Fibroblast of skin of back (primary cell): ENCODE data around the gene PLEKHG4. TPM values are rescaled to one million over a fixed set of nuclear protein-coding genes. Genes with fewer than 3 reads are reported as not detected.

Experiments
- DNase-seq: peaks from one replicate; pipeline ENCODE4 v3.0.0-alpha.2; 2013
- polyA plus RNA-seq, 2 experiments: library from polyadenylated mRNA; unstranded; fragments of 120-200 nt; gene quantifications; one replicate each; pipeline ENCODE4 v1.2.1, GENCODE V29; 2013; ENCODE audit not compliant: insufficient read length in 2 of 2

Gene PLEKHG4
- polyA plus RNA-seq (2013, experiment 1 of 2; ENCODE audit: insufficient read length) = 19.4 TPM
- 12.8 TPM for polyA plus RNA-seq (2013, experiment 2 of 2; ENCODE audit: insufficient read length)

DNA sequence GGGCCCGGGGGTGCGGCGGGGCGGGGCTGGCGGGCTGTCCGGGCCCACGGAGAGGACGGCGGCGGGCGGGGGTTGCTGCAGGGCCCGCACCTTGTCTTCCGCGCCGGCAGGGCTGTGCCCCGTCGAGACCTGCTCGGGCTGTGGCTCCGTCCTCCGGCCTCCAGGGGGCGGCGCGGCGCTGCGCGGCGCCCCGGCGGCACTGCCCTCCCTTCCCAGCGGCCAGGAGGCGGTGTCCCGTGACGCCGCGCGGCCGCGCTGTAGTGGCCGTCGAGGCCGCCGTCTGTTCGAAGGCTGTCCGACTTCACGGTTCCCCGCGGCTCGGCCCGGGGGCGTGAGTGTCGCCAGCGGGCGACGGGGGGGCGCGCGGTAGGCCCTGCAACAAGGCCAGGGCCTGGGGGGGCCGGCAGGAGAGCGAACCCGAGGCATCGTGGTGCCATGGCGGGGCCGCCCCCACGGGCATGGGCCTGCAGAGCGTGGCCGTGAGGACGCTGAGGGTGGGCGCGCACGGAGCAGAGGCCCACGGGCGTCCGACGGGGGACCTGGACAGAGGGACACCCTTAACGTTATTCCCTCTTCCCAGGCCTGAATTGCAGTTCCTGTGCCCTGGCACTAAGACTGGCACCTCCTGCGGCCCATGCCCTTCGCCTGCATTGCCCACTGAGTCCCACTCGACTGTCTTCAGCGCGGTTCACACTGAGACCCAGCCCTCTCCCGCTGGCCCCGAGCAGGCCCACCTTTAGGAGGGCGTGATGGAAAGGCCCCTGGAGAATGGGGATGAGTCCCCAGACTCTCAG is at the start of gene PLEKHG4:
Gene PLEKHG4, plus strand, starts transcription at position 237 of the 794 bp plus-strand sequence. Its CDS starts 513 bp downstream, at position 750.
- DNase-seq = peak; percentile 78

- no peak for DNase-seq
Measured at GRCh38 chr16:67229906-67230808, 49.2 kb upstream of the PLEKHG4 start.

GRCh38 chr16:67230809-67231660 is 48.3 kb upstream of the PLEKHG4 start:
- DNase-seq = no peak

GRCh38 chr16:67233596-67233995 is 45.7 kb upstream of the PLEKHG4 start:
- no peak for DNase-seq

- no peak for DNase-seq
Measured at GRCh38 chr16:67234180-67234597, 45.1 kb upstream of the PLEKHG4 start.

DNA sequence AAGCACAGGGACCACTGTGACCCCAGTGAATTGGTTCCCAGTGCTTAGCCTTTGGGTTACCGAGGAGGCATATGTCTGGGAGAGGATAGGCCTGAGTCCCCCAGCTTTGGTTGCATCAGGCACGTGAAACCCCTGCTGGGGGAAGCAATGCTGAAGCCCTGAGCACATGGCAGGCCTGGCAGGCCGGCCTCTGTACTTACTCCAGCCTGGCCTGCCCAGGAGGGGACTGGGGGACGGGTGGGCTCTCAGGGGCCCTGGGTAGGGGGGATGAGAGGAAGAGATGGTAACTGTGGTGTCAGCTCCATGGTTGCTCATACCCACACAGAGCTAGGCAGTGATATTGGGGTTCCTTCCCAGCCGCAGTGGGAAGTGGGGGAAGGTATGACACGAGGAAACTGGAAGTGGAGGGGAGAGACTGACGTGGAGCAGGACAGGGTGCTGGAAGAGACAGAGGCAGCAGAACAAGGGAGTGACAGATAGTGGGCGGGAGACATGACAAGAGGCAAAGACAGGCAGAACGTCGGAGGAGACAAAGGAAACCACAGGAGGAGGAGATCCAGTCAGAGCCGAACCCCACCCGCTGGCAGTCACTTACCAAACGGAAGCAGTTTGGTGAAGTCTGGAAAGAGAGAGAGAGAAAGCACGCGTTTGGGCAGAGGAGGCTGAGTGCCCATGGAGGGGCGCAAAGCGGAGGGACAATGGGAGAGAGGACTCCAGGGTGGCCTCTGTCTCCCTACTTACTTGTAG is 43.3 kb upstream of the PLEKHG4 start:
- no peak for DNase-seq

DNA sequence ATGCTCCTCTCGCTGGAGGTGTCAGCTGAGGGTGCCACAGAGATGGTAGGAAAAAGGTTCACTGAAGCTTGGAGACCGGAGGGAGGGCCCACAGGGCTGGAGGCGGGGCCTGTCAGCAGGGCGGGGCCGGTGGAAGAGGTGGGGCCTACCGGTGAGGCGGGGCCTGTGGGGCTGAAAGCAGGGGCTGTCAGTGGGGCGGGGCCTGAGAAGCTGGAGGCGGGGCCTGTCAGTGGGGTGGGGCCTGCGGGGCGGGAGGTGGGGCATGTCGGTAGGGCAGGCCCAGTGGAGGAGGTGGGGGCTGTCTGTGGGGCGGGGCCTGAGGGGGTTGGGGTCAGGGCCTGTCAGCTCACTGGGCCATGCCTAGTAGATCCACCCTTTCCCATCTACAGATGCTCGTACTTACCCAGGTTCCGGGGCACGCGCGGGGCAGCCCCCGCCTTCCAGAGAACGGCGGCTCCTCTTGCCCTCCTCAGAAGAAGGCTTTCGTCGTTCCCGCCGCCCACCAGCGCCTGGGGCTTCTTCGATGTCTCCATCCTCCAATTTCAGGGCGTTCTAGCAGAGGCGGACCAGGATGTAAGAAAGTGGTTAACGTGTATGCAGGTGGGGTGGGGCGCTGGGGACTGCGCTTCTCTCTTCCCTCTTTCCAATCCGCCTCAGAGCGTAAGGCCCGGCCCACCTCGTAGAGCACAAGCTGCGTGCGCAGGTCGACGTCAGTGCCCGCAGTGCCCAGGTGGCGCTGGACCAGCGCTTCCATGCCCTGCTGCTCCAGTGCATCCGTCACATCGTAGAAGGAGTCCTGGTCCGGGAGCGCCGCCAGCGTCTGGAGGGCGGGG is 42.6 kb upstream of the PLEKHG4 start:
- peak; percentile 59 for DNase-seq

GRCh38 chr16:67237396-67238277 is 41.7 kb upstream of the PLEKHG4 start:
- no peak for DNase-seq

DNA sequence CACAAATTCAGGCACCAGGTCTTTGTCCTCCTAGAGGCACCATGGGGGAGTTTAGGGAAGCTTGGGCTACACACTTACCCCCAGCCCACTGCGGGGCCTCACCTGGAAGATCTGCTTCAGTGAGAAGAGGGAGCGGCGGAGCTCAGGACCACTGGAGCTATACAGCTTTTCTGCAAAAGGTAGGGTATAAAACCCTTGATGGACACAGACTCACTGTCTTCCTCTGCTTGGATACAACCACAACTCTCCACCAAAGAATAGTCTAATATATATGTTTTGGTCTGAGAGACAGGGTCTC is 41.1 kb upstream of the PLEKHG4 start:
- no peak for DNase-seq

- no peak for DNase-seq
Measured at GRCh38 chr16:67238806-67239470, 40.4 kb upstream of the PLEKHG4 start.

DNA sequence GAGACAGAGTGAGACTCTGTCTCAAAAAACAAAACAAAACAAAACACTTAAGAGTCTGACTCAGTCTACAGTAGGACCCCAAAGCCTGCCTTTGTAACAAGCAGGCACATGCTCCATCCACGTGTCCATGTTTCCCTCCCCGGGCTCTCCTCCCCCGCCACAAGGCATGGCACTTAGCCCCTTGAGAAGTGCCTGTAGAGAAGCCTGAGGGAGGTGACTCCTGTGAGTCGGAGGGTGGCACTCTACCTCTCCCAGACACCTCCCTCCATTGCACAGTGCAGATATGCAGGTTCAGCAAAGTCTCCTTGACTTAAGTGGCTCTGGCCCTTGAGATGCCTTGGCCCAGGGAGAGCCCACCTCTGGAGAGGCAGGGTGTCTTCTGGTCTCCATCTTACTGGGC is 38.8 kb upstream of the PLEKHG4 start:
- DNase-seq = peak; percentile 87

DNA sequence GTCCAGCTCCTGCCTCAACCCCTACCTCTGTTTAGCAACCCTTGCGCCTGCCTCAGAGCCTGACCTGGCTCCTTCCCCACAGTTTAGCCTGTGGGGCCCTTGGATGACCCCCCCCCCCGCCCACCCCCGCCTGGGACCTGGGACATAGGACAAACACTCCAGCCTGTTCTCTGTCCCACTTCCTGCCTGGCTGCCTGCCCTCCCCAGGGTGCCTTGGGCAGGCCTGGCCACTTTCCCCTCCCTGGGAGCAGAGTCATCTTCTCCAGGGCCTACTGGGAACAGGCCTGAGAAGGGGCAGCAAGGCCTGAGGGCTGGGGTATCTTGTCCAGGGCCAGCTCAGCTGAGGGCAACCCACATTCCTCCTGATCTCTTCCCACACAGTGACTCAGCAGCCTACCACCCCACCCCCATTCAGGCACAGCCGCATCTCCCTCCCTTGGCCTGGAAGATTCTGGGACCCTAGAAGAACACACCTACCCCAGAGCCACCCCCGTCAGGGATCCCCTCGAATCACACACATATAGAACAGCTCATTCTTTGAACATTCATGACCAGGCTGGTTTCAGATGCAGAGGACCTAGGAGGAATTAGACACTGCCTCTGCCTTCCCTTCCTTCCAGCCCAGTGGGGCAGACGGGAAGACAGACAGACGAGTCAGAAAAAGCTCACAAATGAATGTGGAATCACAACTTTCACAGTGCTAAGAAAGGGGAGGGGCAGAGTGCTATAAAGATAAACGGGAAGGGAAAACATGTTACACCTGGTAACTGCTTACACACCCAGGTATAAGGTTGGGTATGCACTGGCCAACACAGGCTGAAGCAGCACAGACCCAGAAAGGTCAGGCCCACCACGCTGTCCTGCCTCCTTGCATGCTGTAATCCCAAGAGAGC is 38.1 kb upstream of the PLEKHG4 start:
- DNase-seq = peak; percentile 96

GRCh38 chr16:67242138-67242730 is 37.1 kb upstream of the PLEKHG4 start:
- no peak for DNase-seq

DNA sequence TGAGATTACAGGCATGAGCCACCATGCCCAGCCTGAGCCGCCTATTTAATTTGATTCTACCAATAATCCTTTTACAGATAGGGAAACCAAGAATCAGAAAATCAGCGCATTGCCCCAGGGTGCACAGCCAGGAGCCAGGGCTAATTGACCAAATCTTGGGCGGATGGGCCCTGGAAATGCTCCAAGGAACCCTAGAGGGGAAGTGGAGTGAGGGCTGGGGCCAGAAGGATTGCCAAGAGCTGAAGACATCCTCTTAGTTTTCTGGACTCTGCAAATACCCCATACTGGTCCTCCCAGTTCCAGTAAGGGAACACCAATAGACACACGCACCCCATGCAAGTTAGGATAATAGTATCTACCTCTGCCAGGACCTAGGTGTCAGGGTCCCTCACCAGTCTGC is 35.9 kb upstream of the PLEKHG4 start:
- no peak for DNase-seq

GRCh38 chr16:67244387-67245185 is 34.7 kb upstream of the PLEKHG4 start:
- DNase-seq = peak; percentile 99

- DNase-seq = no peak
Measured at GRCh38 chr16:67245186-67245585, 34.1 kb upstream of the PLEKHG4 start.

- DNase-seq = no peak
Measured at GRCh38 chr16:67245674-67246080, 33.7 kb upstream of the PLEKHG4 start.
